SK-N-DZ (cell line): Measurements from ENCODE around the gene LDHAL6B.

Source experiments
- DNase-seq: peaks from one replicate; pipeline ENCODE4 v3.0.0-alpha.2; 2015; ENCODE audit warnings: low spot score

The LDHAL6B gene

DNA sequence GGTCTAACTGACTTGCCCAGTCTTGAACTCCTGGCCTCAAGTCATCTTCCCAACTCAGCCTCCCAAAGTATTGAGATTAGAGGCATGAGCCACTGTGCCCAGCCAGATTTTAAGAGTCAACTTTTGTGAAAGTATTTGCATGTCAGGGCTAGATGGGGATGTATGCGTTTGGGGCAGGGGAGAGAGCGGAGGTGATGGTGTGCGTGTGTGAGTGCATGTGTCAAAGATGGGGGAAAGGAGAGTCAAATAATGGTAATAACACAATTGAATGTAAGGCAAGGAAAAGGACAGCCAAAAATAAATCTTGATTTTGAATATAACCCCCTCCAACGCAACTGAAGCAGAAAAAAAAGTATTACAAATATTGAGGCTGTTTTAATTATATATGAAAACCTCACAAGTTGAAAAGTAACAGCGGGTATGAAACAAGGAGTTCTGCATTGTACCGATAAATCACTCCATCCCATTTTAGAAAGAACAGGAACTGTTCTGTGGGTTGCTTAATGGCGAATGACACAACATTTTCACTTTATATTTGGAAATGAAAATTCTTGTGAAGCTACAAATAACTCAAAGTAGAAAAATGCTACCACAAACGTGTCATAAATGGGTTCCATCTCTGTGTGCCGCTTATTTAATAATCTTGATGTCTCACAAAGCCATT, 29.9 kb upstream of the LDHAL6B start:
- DNase-seq, result no peak

DNA sequence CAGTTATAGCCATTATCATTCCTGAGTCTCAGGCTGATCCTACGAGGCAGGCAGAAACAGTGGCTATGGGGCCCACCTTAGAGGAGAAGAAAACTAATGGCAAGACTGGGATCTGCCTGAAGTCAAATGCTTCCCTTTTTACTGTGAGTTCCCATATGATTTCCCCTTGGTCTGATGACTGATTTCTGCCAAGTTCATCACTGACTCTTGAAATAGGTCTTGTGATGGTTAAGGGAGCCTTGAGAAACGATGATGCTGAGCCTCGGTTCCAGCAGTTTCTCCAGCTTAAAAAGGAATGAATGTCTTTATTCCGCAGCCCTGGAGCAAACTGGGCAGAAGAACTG, 29.4 kb upstream of the LDHAL6B start:
- DNase-seq, result no peak

DNA sequence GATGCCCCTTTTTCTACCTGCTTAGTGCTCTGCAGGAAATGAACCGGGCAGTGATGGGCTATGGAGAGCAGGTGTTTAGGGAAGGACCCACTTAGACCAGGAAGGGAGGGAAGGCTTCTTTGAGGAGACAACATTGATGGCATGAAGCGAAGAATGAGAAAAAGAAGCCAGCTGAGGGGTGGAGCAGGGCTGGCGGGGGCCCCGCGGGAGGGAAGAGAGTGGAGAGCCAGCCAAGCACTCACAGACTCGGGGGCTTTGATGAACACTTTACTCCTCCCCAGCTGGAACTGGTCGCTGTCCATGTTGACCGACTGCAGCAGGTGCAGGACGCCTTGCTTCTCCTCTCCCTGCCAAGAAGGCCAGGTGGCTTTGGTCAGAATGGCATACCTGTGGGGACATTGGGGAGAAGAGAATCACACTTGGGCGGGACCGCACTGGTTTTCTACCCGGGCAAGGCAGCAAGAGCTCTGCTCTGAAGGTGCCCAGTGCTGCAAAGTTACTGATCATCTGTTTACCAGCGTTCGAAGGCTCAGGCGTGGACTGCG, 28.4 kb upstream of the LDHAL6B start:
- no peak for DNase-seq

DNA sequence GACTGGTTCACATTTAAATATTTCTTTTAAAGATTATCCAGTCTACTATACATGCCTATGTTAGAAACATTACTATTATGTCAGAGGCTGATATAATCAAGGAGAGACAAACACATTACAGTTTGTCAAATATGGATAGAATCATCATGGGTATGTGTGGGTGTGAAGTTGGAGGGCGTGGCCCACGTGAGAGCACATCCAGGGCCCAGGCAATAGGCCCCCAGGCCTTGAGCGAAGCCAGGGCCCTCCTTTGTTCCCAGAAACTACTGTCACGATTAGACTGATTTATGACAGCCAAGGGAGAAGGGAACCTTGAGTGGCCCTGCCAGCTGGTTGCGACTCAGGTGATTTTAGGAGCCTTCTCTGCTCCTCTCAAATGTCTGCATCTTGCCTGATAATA, 26.9 kb upstream of the LDHAL6B start:
- no peak for DNase-seq

- no peak for DNase-seq
Observed at GRCh38 chr15:59180945-59181600, 25.6 kb upstream of the LDHAL6B start.

DNA sequence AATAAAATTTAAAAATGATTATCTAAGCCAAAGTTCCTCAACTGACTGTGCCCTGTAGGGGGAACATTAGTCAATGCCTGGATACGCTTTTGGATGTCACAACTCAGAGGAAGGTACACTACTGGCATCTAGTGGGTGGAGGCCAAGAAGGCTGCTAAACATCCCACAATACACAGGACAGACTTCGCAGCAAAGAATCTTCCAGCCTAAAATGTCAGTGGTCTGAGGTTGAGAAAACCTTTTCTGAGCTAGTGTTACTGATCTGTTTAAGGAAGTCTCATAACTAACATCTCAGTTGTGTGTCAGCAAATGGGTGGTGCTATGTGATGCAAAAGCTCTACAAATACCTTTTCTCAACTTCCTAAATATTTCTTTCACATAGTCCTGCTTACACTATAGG, 20.9 kb upstream of the LDHAL6B start:
- DNase-seq, result no peak

DNA sequence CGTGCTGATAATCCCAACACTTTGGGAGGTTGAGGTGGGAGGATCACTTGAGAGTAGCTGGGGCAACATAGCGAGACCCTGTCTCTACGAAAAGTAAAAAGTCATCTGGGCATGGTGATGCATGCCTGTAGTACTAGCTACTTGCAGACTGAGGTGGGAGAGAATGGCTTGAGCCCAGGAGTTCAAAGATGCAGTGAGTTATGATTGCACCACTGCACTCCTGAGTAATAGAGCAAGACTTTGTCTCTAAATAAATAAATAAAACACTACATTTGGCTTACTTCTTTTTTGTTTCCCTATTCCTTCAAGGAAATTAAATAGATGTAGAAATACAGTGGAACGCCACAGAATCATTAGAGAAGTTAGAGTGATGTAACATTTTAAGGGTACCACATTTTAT, 20.1 kb upstream of the LDHAL6B start:
- no peak for DNase-seq

DNA sequence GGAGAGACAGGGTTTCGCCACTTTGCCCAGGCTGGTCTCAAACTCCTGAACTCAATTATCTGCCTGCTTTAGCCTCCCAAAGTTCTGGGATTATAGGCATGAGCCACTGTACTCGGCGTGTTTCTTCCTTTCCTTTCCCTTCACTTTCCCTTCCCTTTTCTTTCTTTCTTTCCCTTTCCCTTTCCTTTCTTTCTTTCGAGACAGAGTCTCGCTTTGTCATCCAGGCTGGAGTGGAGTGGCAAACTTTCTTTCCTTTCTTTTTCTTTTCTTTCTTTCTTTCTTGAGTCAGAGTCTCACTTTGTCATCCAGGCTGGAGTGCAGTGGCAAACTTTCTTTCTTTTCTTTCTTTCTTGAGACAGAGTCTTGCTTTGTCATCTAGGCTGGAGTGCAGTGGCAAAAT, 17.4 kb upstream of the LDHAL6B start:
- no peak for DNase-seq

GRCh38 chr15:59190291-59190690, 16.4 kb upstream of the LDHAL6B start:
- DNase-seq, result no peak

DNA sequence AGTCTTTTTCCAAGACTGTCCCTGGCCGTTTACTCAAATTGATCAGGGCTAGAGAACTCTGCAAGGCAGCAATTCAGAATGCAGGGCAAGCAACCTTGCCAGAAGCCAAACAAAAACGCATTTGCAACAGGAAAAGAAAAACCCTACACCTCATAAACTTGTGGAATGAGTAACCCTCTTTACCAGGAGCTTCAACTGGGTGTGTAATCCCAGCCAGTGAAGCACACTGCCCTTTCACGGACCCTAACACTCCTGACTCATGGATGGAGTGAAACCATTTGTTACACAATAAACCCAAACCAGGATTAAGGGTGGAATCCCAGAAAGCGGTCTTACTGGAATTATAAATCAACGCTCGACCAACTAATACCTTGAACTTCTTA, 14.8 kb upstream of the LDHAL6B start:
- DNase-seq, result no peak

DNA sequence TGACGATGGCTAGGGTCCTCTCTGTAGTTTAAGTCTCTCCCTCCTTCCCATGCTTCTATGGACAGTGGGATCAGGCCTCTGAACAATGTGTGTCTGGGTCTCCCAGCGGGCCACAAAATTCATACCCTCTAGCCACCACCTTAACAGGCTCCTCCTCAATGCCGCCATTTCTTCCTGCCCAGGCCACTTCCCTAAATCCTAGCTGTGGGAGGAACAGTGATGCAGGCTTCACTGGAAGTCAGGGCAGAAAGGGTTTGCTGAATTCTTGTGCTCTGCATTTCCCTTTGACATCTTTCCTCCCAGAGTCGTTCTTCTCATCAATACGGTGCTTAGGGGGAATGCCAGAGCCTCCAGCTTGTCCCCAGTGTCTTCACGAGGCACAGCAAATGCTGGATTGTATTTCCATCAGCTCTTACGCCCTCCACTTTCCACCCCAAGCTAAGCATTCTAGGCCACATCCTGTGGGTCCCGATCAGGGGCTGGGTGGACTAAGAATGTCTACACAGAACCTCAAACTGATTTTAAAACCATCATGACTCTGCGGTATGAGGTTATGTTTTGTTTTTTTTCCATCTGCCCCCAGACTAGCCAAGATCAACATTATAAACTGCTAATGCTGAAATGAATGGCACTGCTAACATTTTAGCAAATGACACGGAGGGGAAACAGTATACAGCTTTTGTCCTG, 11.9 kb upstream of the LDHAL6B start:
- no peak for DNase-seq

DNA sequence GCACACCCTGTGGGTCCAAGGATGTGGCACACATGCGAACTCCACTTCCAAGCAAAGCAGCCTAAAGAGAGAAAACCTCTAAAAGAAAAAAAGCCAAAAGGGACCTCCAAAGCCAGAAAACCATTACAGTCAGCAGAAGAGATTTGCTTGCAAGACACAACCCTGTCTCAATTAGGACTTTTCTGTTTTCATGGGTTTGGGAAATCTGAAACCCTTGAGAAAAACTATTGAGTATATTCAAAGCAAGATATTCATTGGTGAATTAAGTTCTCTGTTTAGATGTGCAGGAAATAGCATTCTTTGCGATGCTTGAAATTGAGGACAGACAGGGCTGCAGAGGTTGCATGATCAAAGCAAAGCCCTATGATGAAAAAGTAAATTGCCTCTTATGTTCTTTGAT, 10.2 kb upstream of the LDHAL6B start:
- DNase-seq, result no peak

- DNase-seq, result no peak
Observed at GRCh38 chr15:59197454-59197853, 9.2 kb upstream of the LDHAL6B start.

DNA sequence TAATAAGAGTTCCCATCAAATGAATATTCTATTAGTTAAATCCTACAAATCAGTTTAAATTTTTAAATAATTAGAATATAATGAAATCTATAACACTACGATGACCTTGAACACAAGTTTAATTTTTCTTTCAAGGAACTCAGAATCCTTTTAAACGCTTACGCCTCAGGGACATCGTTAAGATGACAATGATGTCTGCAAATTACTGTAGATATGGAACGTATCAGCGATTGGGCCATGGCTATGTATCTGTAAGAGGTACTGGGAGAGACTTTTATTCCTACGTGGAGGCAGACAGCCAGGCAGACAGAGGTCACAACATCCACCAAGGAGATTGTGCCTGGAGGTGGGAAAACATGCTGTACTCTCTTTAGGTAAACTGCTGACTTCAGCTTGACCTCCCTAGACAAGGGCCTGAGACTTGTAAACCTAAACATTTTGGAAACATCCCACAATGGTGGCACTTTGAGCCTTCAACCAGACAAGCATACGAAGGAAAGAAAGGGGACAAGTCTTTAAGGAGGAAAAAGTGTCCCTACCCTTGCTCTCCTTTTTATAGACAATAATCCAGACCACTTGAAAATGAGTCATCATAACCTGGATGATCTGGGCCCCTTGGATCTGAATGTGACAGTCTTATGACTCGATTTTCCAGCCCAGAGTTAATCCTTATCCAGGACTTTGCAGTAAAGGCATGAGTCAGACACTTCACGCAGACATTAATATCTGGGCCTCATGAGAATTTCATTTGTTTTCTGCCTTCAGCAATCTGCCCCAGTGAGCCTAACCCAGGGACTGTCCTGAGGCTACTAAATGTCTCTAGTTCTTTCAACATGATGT, 6.8 kb upstream of the LDHAL6B start:
- no peak for DNase-seq

DNA sequence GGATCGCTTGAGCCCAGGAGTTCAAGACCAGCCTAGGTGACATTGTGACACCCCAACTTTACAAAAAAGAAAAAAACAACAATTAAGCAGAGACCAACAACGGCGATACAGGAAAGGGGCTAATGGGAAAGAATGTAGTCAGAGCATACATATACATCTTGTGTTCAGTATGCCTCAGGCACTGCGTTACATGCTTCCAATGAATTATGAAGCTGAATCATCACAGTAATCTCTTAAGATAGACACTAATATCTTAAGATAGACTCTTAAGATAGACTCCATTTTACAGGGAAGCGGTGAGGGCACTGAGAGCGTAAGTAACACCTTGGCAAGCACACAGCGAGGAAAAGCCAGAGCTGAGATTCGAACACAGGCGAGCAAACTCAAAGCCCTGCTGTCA, 6.1 kb upstream of the LDHAL6B start:
- DNase-seq, result no peak

DNA sequence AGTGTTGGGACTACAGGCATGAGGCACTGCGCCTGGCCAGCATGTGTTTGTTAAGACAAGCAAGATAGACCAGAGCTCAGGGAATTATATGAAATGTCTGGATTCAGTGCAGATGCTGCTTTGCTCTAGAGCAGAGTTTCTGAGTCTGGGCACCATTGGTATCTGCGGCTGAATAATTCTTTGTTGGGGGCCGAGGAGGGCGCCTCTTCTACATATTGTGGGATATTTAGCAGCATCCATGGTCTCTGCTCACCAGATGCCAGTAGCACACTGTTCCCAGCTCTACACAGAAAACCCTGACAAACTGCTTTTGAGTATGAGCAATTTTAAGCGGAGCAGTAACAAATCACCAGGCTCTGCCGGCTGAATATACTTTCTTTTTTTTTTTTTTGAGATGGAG, 3.6 kb upstream of the LDHAL6B start:
- DNase-seq, result no peak

DNA sequence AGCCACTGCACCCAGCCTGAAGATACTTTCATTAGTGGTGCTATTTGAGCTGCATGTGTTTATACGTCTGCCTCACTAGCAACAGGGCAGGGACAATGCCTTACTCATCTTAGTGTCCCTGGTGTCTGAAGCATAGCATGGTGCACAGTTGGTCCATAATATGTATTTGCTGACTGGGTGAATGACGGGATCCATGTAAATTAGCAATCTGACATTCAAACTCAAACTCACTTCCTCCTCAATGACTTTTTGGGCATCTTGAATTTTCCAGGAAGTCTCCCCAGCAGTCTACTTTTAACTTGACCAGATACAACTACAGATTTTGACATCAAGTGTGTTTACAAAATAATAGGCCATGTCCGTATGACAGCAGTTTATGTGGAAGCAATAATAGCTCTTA, 3.0 kb upstream of the LDHAL6B start:
- no peak for DNase-seq

DNA sequence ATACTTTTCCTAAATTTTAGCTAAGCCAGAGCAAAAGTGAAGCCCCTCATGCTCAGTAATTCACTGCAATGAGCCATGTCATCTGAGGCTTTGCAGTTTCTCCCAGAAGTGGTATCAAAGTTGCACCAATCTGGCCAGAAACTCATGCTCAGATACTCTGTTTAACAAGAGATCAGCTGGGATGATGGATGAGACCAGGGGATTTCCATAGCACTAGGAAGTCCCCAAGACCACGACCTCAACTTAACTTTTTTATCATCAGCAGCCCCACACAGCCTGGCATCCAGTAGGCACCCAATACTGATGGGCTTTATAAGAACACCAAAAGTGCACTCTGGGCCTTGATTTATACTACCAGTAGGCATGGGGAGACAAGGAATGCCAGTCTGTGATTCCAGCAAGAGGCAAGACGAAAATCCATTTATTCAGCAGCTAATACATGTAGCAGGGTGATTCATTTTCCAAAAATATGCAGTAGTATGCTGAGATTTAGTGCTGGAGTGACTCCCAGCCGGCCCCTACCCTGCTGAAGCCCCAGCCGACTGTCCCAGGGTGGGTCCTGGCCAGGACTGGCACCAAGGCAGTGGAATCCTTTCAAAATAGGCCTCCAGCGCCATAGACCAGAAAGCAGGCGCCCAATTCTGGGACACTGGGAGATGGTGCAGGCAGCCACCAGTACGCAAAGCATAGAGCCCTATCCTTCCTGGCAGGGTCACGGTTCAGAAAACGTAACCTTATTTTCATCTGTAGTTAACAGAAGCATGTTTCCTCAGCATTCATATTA, 612 bp upstream of the LDHAL6B start:
- DNase-seq, result no peak

DNA sequence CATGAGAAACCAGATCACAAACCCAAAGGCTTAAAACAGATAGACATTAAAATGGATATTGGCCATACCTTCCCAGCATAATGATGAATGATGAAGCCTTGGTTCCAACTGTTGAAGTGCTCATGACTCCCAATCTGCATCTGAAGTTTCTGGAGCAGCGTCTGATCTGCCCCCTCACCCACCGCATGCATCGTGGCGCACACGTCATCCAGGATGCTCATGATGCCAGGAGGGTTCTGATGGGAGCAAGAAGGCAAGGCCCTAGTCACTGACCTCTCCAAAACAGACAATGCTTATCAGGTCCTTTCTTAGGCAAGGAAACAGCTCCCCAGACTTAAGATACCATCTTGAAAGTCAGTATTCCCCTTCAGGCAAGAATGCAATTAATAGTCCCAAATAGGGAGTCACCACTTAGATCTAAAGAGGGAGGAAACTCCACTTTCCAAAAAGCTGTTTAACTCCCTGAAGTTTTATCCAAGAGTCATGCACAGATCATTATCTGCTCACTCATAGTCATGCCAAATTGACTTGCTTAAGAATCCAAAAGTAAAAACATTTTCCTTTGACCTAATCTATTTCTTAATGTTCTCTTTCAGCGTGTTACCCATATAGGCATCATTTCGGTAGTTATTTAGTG, 2.1 kb downstream of the LDHAL6B start:
- no peak for DNase-seq

GRCh38 chr15:59210186-59210585, 3.5 kb downstream of the LDHAL6B start:
- DNase-seq, result no peak

DNA sequence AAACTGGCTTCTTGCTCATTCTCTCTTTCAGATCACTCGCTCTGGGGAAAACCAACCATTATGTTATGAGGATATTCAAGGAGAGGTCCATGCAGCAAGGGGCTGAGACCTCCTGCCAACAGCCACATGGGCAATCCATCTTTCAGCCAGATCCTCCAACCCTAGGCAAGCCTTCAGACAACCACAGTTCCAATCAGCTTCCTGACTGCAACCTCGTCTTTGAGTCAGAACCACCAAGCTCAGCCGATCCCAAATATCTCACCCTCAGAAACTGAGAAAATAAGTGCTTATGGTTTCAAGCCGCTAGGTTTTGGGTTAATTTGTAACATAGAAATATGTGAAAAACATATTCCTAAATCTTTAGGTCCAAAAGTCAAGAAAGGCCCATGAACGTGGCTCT, 10.3 kb downstream of the LDHAL6B start:
- no peak for DNase-seq
